Stomach (tissue), 19 donors: ENCODE data around the gene SPART. TPM values are rescaled to one million over a fixed set of nuclear protein-coding genes. Genes with fewer than 3 reads are reported as not detected.

ENCODE experiments used
- DNase-seq, 2 donors: peaks; one replicate each; pipeline versions ENCODE4 v3.0.0 to v3.0.0-alpha.2; 2013 to 2019
- H3K27ac ChIP-seq, 5 donors: fragments of 200-600 bp in 4 of 5; sonication (generic) in 4 of 5; one replicate each; pipeline ENCODE4 v1.5.1; 2013 to 2019; ENCODE audit warnings: mild to moderate bottlenecking in 1 of 5, moderate library complexity in 1 of 5
- H3K27me3 ChIP-seq, 3 donors: fragments of 200-600 bp; sonication (generic); one replicate each; pipeline ENCODE4 v1.5.1; 2017 to 2019; ENCODE audit warnings: mixed run types in 1 of 3
- H3K36me3 ChIP-seq, 4 donors: fragments of 200-600 bp; sonication (generic); 1 replicate in 3 of 4; 2 replicates in 1 of 4; pipeline ENCODE4 v1.5.1; 2016 to 2019
- H3K4me1 ChIP-seq, 4 donors: fragments of 200-600 bp; sonication (generic); one replicate each; pipeline ENCODE4 v1.5.1; 2016 to 2019
- H3K4me3 ChIP-seq, 4 donors: fragments of 200-600 bp; sonication (generic) in 3 of 4; one replicate each; pipeline ENCODE4 v1.5.1; 2016 to 2019; ENCODE audit warnings: mild to moderate bottlenecking in 1 of 4
- H3K9me3 ChIP-seq, 4 donors: fragments of 200-600 bp; sonication (generic); one replicate each; pipeline ENCODE4 v1.5.1; 2016 to 2019
- EP300 ChIP-seq: sonication (generic); formaldehyde crosslinking; IDR thresholded peaks from one replicate; pipeline ENCODE4 v1.6.1; 2017; ENCODE audit warnings: antibody characterized with exemption
- POLR2A ChIP-seq, 4 donors: fragments of 450-650 bp; IDR thresholded peaks; one replicate each; pipeline ENCODE4 v1.6.1; 2016; ENCODE audit warnings: antibody characterized with exemption in 4 of 4, control low read depth in 2 of 4, mild to moderate bottlenecking in 1 of 4, moderate library complexity in 1 of 4
- POLR2AphosphoS5 ChIP-seq, 3 donors: sonication (generic); formaldehyde crosslinking; IDR thresholded peaks; one replicate each; pipeline ENCODE4 v1.6.1; 2016; ENCODE audit warnings: antibody characterized with exemption in 3 of 3
- WGBS, 5 donors: extraction: QIAGEN DNeasy Blood & Tissue Kit in 3 of 5; methylation state at CpG; one replicate each; pipeline versions ENCODE4 v1.1.5 to v1.1.7; 2013 to 2018; 5-methylcytosine and 5-hydroxymethylcytosine counted together
- intact Hi-C: fragments of 100-400 bp; cut with DNase I; formaldehyde crosslinking; loops from one replicate; pipeline ENCODE4 v1.15.1; 2023; ENCODE audit warnings: low total_unique reads
- long read RNA-seq, 10 donors: transcript quantifications; one replicate each; lab custom pipeline, GENCODE V29; 2026
- polyA plus RNA-seq, 3 donors: library from polyadenylated mRNA; stranded (reverse); fragments of 200-250 nt; gene quantifications; one replicate each; pipeline ENCODE4 v1.2.3, GENCODE V29; 2013
- total RNA-seq, 5 donors: library from RNA; depleted of rRNA; stranded (reverse); fragments of >200 nt; gene quantifications; one replicate each; pipeline versions ENCODE4 v1.1.0 to v1.2.3, GENCODE V29; 2014 to 2016
- TF ChIP-seq, protein P1 (sequence below), 7 experiments: fragments of 450-650 bp in 4 of 7; fragments of 200-600 bp in 3 of 7; sonication (generic) in 3 of 7; IDR thresholded peaks; one replicate each; pipeline ENCODE4 v1.5.1; 2016 to 2019; ENCODE audit warnings: antibody characterized with exemption in 7 of 7, control low read depth in 2 of 7, mild to moderate bottlenecking in 1 of 7
- donor health status: healthy with polysubstance abuse.
- donor health status: Bipolar disorder and iron deficiency.
- donor health status: healthy.

Gene SPART, protein sequence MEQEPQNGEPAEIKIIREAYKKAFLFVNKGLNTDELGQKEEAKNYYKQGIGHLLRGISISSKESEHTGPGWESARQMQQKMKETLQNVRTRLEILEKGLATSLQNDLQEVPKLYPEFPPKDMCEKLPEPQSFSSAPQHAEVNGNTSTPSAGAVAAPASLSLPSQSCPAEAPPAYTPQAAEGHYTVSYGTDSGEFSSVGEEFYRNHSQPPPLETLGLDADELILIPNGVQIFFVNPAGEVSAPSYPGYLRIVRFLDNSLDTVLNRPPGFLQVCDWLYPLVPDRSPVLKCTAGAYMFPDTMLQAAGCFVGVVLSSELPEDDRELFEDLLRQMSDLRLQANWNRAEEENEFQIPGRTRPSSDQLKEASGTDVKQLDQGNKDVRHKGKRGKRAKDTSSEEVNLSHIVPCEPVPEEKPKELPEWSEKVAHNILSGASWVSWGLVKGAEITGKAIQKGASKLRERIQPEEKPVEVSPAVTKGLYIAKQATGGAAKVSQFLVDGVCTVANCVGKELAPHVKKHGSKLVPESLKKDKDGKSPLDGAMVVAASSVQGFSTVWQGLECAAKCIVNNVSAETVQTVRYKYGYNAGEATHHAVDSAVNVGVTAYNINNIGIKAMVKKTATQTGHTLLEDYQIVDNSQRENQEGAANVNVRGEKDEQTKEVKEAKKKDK
- 100 to 1,000 TPM in 1 of 5 donors, 10 to 100 TPM in 3, 1 to 10 TPM in 1; 6.1 to 121 (median 24.1) TPM for total RNA-seq
- polyA plus RNA-seq, result 10 to 100 TPM; 15.2 to 21.5 (median 19.7) TPM
- long read RNA-seq, donor 1, partial matches to known transcripts, result 5 of 6 reads
- long read RNA-seq, donor 1, other reads (novel, unspliced or antisense), result 0 of 6 reads
- long read RNA-seq, donor 2, full-length matches to known transcripts, result 3 of 3 reads
- long read RNA-seq, donor 2, partial matches to known transcripts, result 0 of 3 reads
- long read RNA-seq, donor 2, other reads (novel, unspliced or antisense), result 0 of 3 reads
- long read RNA-seq, donor 3, full-length matches to known transcripts, result 1 of 12 reads
- long read RNA-seq, donor 3, partial matches to known transcripts, result 11 of 12 reads
- long read RNA-seq, donor 3, other reads (novel, unspliced or antisense), result 0 of 12 reads
- long read RNA-seq, donor 4, full-length matches to known transcripts, result 1 of 1 reads
- long read RNA-seq, donor 4, partial matches to known transcripts, result 0 of 1 reads
- long read RNA-seq, donor 4, other reads (novel, unspliced or antisense), result 0 of 1 reads
- long read RNA-seq, donor 5, full-length matches to known transcripts, result 8 of 8 reads
- long read RNA-seq, donor 5, partial matches to known transcripts, result 0 of 8 reads
- long read RNA-seq, donor 5, other reads (novel, unspliced or antisense), result 0 of 8 reads
- long read RNA-seq, donor 6, full-length matches to known transcripts, result 4 of 10 reads
- long read RNA-seq, donor 6, partial matches to known transcripts, result 6 of 10 reads
- long read RNA-seq, donor 6, other reads (novel, unspliced or antisense), result 0 of 10 reads
- long read RNA-seq, donor 7, full-length matches to known transcripts, result 10 of 10 reads
- long read RNA-seq, donor 7, partial matches to known transcripts, result 0 of 10 reads
- long read RNA-seq, donor 7, other reads (novel, unspliced or antisense), result 0 of 10 reads
- long read RNA-seq, donor 8, full-length matches to known transcripts, result 5 of 11 reads
- long read RNA-seq, donor 8, partial matches to known transcripts, result 6 of 11 reads
- long read RNA-seq, donor 8, other reads (novel, unspliced or antisense), result 0 of 11 reads
- long read RNA-seq, donor 9, full-length matches to known transcripts, result 7 of 7 reads
- long read RNA-seq, donor 9, partial matches to known transcripts, result 0 of 7 reads
- long read RNA-seq, donor 9, other reads (novel, unspliced or antisense), result 0 of 7 reads
- long read RNA-seq, donor 10, full-length matches to known transcripts, result 2 of 2 reads
- long read RNA-seq, donor 10, partial matches to known transcripts, result 0 of 2 reads
- long read RNA-seq, donor 10, other reads (novel, unspliced or antisense), result 0 of 2 reads

GRCh38 chr13:36346222-36347083 is at the start of gene SPART:
Gene SPART (minus strand): TSS chr13:36346394. CDS start chr13:36335830, 10,564 bp downstream.
- peak within 1 kb of the TSS; percentile 69 to 99 (median 97) for H3K27ac ChIP-seq
- H3K4me1 ChIP-seq, result peaks cover 6 to 43% (median 27%) of the 10 kb centered on the region in 4 donors
- H3K9me3 ChIP-seq, result no peaks in the 10 kb centered on the region
- WGBS, 5 donors, result 0 to 1% (median 0%) methylated on average over 32 to 86 of the region's 86 CpGs
- no peaks in the 10 kb centered on the region for H3K36me3 ChIP-seq
- peak within 1 kb of the TSS; percentile 65 to 78 (median 74) for H3K4me3 ChIP-seq
- intact Hi-C loops, result no loop called here
- peak; percentile 93 to 96 for DNase-seq
- no peaks in the 10 kb centered on the region for H3K27me3 ChIP-seq
- TF ChIP-seq POLR2AphosphoS5 (IDR thresholded peaks at IDR 0.05) (peak; percentile 61 to 76 (median 75)), EP300 (no peak), POLR2A (IDR thresholded peaks at IDR 0.05) (peak in 1 of 4 donors; percentile 6)
- TF ChIP-seq, protein P1, sequence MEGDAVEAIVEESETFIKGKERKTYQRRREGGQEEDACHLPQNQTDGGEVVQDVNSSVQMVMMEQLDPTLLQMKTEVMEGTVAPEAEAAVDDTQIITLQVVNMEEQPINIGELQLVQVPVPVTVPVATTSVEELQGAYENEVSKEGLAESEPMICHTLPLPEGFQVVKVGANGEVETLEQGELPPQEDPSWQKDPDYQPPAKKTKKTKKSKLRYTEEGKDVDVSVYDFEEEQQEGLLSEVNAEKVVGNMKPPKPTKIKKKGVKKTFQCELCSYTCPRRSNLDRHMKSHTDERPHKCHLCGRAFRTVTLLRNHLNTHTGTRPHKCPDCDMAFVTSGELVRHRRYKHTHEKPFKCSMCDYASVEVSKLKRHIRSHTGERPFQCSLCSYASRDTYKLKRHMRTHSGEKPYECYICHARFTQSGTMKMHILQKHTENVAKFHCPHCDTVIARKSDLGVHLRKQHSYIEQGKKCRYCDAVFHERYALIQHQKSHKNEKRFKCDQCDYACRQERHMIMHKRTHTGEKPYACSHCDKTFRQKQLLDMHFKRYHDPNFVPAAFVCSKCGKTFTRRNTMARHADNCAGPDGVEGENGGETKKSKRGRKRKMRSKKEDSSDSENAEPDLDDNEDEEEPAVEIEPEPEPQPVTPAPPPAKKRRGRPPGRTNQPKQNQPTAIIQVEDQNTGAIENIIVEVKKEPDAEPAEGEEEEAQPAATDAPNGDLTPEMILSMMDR (IDR thresholded peaks at IDR 0.05), result peak in 5 of 7 experiments; percentile 91 to 95 (median 94)

GRCh38 chr13:36395280-36395679 is 49.1 kb upstream of the SPART start:
- no peaks in the 10 kb centered on the region for H3K4me1 ChIP-seq
- no peak overlapping the region for H3K4me3 ChIP-seq
- peak in 1 of 2 donors; percentile 48 for DNase-seq
- H3K36me3 ChIP-seq, result no peaks in the 10 kb centered on the region
- H3K9me3 ChIP-seq, result no peaks in the 10 kb centered on the region
- intact Hi-C loops, result no loop called here
- WGBS, 5 donors, result 5 to 31% (median 16%) methylated on average over 2 of the region's 2 CpGs
- TF ChIP-seq POLR2A (IDR thresholded peaks at IDR 0.05), result no peak
- no peak for TF ChIP-seq EP300
- TF ChIP-seq POLR2AphosphoS5 (IDR thresholded peaks at IDR 0.05), result no peak
- TF ChIP-seq, protein P1 (IDR thresholded peaks at IDR 0.05), result no peak
- no peak overlapping the region for H3K27ac ChIP-seq
- no peaks in the 10 kb centered on the region for H3K27me3 ChIP-seq

GRCh38 chr13:36385489-36385888 is 39.3 kb upstream of the SPART start:
- intact Hi-C loops, result no loop called here
- H3K4me3 ChIP-seq, result no peak overlapping the region
- no peak overlapping the region for H3K27ac ChIP-seq
- H3K4me1 ChIP-seq, result no peaks in the 10 kb centered on the region
- 71 to 90% (median 83%) methylated on average over 1 of the region's 1 CpG for WGBS, 5 donors
- no peak for TF ChIP-seq EP300
- no peak for DNase-seq
- no peaks in the 10 kb centered on the region for H3K9me3 ChIP-seq
- H3K36me3 ChIP-seq, result no peaks in the 10 kb centered on the region
- peaks cover 0 to 9% (median 0%) of the 10 kb centered on the region in 3 donors for H3K27me3 ChIP-seq
